H9 (cell line): ENCODE results near the gene TMEM131. TPM values are rescaled to one million over a fixed set of nuclear protein-coding genes. Genes with fewer than 3 reads are reported as not detected.

ENCODE experiments used
- DNase-seq: peaks from one replicate; pipeline ENCODE4 v3.0.0-alpha.2; 2017
- H2AFZ ChIP-seq: one replicate; pipeline ENCODE4 v1.6.1; 2013; ENCODE audit warnings: mild to moderate bottlenecking, low read length, control low read depth, moderate library complexity
- H2AK5ac ChIP-seq: 2 replicates; pipeline ENCODE4 v1.6.1; 2013; ENCODE audit warnings: low read length, control low read depth, mixed read lengths; ENCODE audit not compliant: insufficient read length
- H2BK120ac ChIP-seq: one replicate; pipeline ENCODE4 v1.6.1; 2013; ENCODE audit warnings: low read depth, mild to moderate bottlenecking, low read length, control low read depth, inconsistent platforms; ENCODE audit not compliant: poor library complexity, severe bottlenecking
- H2BK12ac ChIP-seq: 2 replicates; pipeline ENCODE4 v1.6.1; 2013; ENCODE audit warnings: low read length, control low read depth, mixed read lengths, low read depth; ENCODE audit not compliant: insufficient read length
- H2BK15ac ChIP-seq: 2 replicates; pipeline ENCODE4 v1.6.1; 2013; ENCODE audit warnings: low read depth, low read length, control low read depth
- H2BK20ac ChIP-seq: one replicate; pipeline ENCODE4 v1.6.1; 2013; ENCODE audit warnings: low read depth, mild to moderate bottlenecking, low read length, control low read depth, inconsistent platforms; ENCODE audit not compliant: poor library complexity, severe bottlenecking
- H2BK5ac ChIP-seq: 2 replicates; pipeline ENCODE4 v1.6.1; 2013; ENCODE audit warnings: low read length, control low read depth, mixed read lengths; ENCODE audit not compliant: insufficient read length
- H3K14ac ChIP-seq: 2 replicates; pipeline ENCODE4 v1.6.1; 2013; ENCODE audit warnings: low read length, control low read depth; ENCODE audit not compliant: insufficient read depth
- H3K18ac ChIP-seq: 2 replicates; pipeline ENCODE4 v1.6.1; 2013; ENCODE audit warnings: low read depth, mild to moderate bottlenecking, mixed read lengths, low read length, control low read depth; ENCODE audit not compliant: insufficient read length
- H3K23ac ChIP-seq: 2 replicates; pipeline ENCODE4 v1.6.1; 2013; ENCODE audit warnings: low read length, control low read depth, mixed read lengths, low read depth; ENCODE audit not compliant: insufficient read length
- H3K23me2 ChIP-seq: 2 replicates; pipeline ENCODE4 v1.6.1; 2013; ENCODE audit warnings: low read depth, mild to moderate bottlenecking, mixed read lengths, low read length, control low read depth; ENCODE audit not compliant: insufficient read length, poor library complexity, severe bottlenecking
- H3K27ac ChIP-seq: 2 replicates; pipeline ENCODE4 v1.5.1; 2013; ENCODE audit warnings: low read length, control low read depth, mixed read lengths, low read depth; ENCODE audit not compliant: insufficient read length
- H3K27me3 ChIP-seq: 2 replicates; pipeline ENCODE4 v1.6.1; 2013; ENCODE audit warnings: low read length, control low read depth, inconsistent platforms; ENCODE audit not compliant: insufficient read depth
- H3K4ac ChIP-seq: 2 replicates; pipeline ENCODE4 v1.6.1; 2013; ENCODE audit warnings: low read depth, mild to moderate bottlenecking, control low read depth, inconsistent platforms, low read length, moderate library complexity
- H3K4me1 ChIP-seq: 2 replicates; pipeline ENCODE4 v1.6.1; 2013; ENCODE audit warnings: low read length, control low read depth, inconsistent platforms; ENCODE audit not compliant: insufficient read depth
- H3K4me2 ChIP-seq: 2 replicates; pipeline ENCODE4 v1.6.1; 2013; ENCODE audit warnings: low read length, control low read depth, mixed read lengths; ENCODE audit not compliant: insufficient read length, insufficient read depth
- H3K56ac ChIP-seq: 2 replicates; pipeline ENCODE4 v1.6.1; 2013; ENCODE audit warnings: low read depth, mild to moderate bottlenecking, mixed read lengths, low read length, control low read depth; ENCODE audit not compliant: insufficient read length
- H3K79me1 ChIP-seq: 2 replicates; pipeline ENCODE4 v1.6.1; 2013; ENCODE audit warnings: low read depth, mild to moderate bottlenecking, moderate library complexity, low read length, control low read depth, inconsistent platforms; ENCODE audit not compliant: insufficient read depth, poor library complexity, severe bottlenecking
- H3K79me2 ChIP-seq: 2 replicates; pipeline ENCODE4 v1.6.1; 2013; ENCODE audit warnings: low read length, control low read depth, inconsistent platforms; ENCODE audit not compliant: insufficient read depth
- H3K9ac ChIP-seq: 2 replicates; pipeline ENCODE4 v1.6.1; 2013; ENCODE audit warnings: low read length, control low read depth, mixed read lengths; ENCODE audit not compliant: insufficient read length; ENCODE audit errors: extremely low read depth
- H3K9me3 ChIP-seq: one replicate; pipeline ENCODE4 v1.6.1; 2013; ENCODE audit warnings: low read depth, low read length, inconsistent platforms; ENCODE audit not compliant: control insufficient read depth
- H3T11ph ChIP-seq: one replicate; pipeline ENCODE4 v1.6.1; 2013; ENCODE audit warnings: mild to moderate bottlenecking, low read length, control low read depth, inconsistent platforms
- H4K20me1 ChIP-seq: one replicate; pipeline ENCODE4 v1.6.1; 2013; ENCODE audit not compliant: control insufficient read depth, insufficient read length, insufficient read depth
- H4K5ac ChIP-seq: 2 replicates; pipeline ENCODE4 v1.6.1; 2013; ENCODE audit warnings: low read depth, mild to moderate bottlenecking, mixed read lengths, low read length, control low read depth; ENCODE audit not compliant: insufficient read length
- H4K8ac ChIP-seq: replicated peaks from 2 replicates; pipeline ENCODE4 v1.6.1; 2013; ENCODE audit warnings: low read length, control low read depth, mixed read lengths, low read depth; ENCODE audit not compliant: insufficient read length
- H4K91ac ChIP-seq: 2 replicates; pipeline ENCODE4 v1.6.1; 2013; ENCODE audit warnings: low read depth, mild to moderate bottlenecking, moderate library complexity, mixed read lengths, low read length, control low read depth; ENCODE audit not compliant: insufficient read length
- H3K27ac Mint-ChIP-seq, 3 experiments: 2 replicates in 2 of 3; 3 replicates in 1 of 3; pipeline ENCODE4 v1.8.0; 2020 to 2021; ENCODE audit warnings: mixed read lengths in 3 of 3, mild to moderate bottlenecking in 1 of 3, moderate library complexity in 1 of 3
- H3K27me3 Mint-ChIP-seq: 2 replicates; pipeline ENCODE4 v1.8.0; 2021; ENCODE audit warnings: low read depth, mild to moderate bottlenecking, moderate library complexity, mixed read lengths
- H3K36me3 Mint-ChIP-seq, 3 experiments: 2 replicates in 2 of 3; 3 replicates in 1 of 3; pipeline ENCODE4 v1.8.0; 2020 to 2021; ENCODE audit warnings: low read depth in 3 of 3, mixed read lengths in 3 of 3; ENCODE audit not compliant: insufficient read depth in 1 of 3
- H3K4me1 Mint-ChIP-seq, 2 experiments: 2 replicates each; pipeline ENCODE4 v1.8.0; 2020; ENCODE audit warnings: mixed read lengths in 2 of 2
- H3K4me3 Mint-ChIP-seq, 2 experiments: 2 replicates in 1 of 2; 3 replicates in 1 of 2; pipeline ENCODE4 v1.8.0; 2020 to 2021; ENCODE audit warnings: mild to moderate bottlenecking in 2 of 2, mixed read lengths in 2 of 2, moderate library complexity in 1 of 2
- H3K9me3 Mint-ChIP-seq, 2 experiments: 2 replicates in 1 of 2; 3 replicates in 1 of 2; pipeline ENCODE4 v1.8.0; 2020; ENCODE audit warnings: mild to moderate bottlenecking in 2 of 2, mixed read lengths in 2 of 2, moderate library complexity in 1 of 2
- CTCF ChIP-seq: fragments of 200-600 bp; sonication (generic); conservative IDR thresholded peaks from 3 replicates; pipeline ENCODE4 v1.8.0; 2021; ENCODE audit warnings: antibody characterized with exemption, mild to moderate bottlenecking
- WGBS: extraction: QIAGEN DNeasy Blood & Tissue Kit; methylation state at CpG from one replicate; pipeline ENCODE4 v1.1.7; 2013; ENCODE audit warnings: missing lambda C conversion rate, low lambda C conversion rate, mixed read lengths; ENCODE audit not compliant: insufficient read length; ENCODE audit errors: extremely low coverage; 5-methylcytosine and 5-hydroxymethylcytosine counted together
- total RNA-seq: library from RNA; stranded (reverse); gene quantifications from 2 replicates; pipeline ENCODE4 v1.2.1, GENCODE V29; 2021

Gene TMEM131
- total RNA-seq, 1 experiment from 2014 or later, result 20.9 TPM

- Histone ChIP-seq H2BK12ac (no peak overlapping the region), H4K91ac (no peak overlapping the region), H3K9ac (no peak overlapping the region), H3K79me1 (no peaks in the 10 kb centered on the region), H4K5ac (no peak overlapping the region), H3K18ac (no peak overlapping the region), H2BK15ac (no peak overlapping the region), H2BK120ac (no peak overlapping the region), H3K4me2 (no peak overlapping the region), H3T11ph (no peak overlapping the region), H3K4me1 (no peaks in the 10 kb centered on the region), H4K20me1 (no peaks in the 10 kb centered on the region), H3K27me3 (no peaks in the 10 kb centered on the region), H3K23me2 (no peaks in the 10 kb centered on the region), H2BK5ac (no peak overlapping the region), H3K14ac (no peak overlapping the region), H3K9me3 (no peaks in the 10 kb centered on the region), H3K79me2 (no peaks in the 10 kb centered on the region), H4K8ac (no peak overlapping the region), H3K4ac (no peak overlapping the region), H3K27ac (no peak overlapping the region), H2BK20ac (no peak overlapping the region), H3K23ac (no peak overlapping the region), H2AFZ (no peak overlapping the region), H3K56ac (no peak overlapping the region), H2AK5ac (no peak overlapping the region)
- Mint-ChIP-seq H3K9me3 (no peaks in the 10 kb centered on the region), H3K36me3 (peaks cover 0 to 20% (median 16%) of the 10 kb centered on the region in 3 experiments; a peak in 4 of 7 replicates), H3K27me3 (no peaks in the 10 kb centered on the region), H3K4me1 (no peaks in the 10 kb centered on the region), H3K4me3 (no peak overlapping the region), H3K27ac (no peak overlapping the region)
- no peak for TF ChIP-seq CTCF
- WGBS, result no CpG with 5 or more reads among the region's 1 CpG
- no peak for DNase-seq
Measured at GRCh38 chr2:97801028-97801427, 194.7 kb downstream of the TMEM131 start.
